Stimulated activated CD4-positive, alpha-beta T cell treated with anti-CD3 and anti-CD28 coated beads, Interleukin-1b, Interleukin-23, amount 100 ng/mL, for 4 hours (primary cell): ENCODE results near the gene AAMDC.
"Not testable (repeated sequence)": the region's sequence is repeated elsewhere in the genome, so short reads cannot be mapped to it uniquely, and the experiment has no call there.

Experiments used
- DNase-seq, 2 donors: peaks; one replicate each; pipeline ENCODE4 v3.0.0-alpha.2; 2020; ENCODE audit warnings: low read depth in 2 of 2

AAMDC gene

DNA sequence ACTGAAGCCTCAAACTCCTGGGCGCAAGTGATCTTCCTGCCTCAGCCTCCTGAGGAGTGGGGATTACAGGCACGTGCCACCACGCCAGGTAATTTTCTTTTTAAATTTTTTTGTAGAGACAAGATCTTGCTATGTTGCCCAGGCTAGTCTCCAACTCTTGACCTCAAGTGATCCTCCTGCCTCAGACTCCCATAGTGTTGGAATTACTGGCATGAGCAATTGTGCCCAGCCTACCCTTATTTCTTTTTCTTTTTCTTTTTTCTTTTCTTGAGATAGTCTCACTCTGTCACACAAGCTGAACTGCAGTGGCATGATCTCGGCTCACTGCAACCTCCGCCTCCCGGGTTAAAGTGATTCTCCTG is 63.9 kb downstream of the AAMDC start:
- DNase-seq, result no peak

DNA sequence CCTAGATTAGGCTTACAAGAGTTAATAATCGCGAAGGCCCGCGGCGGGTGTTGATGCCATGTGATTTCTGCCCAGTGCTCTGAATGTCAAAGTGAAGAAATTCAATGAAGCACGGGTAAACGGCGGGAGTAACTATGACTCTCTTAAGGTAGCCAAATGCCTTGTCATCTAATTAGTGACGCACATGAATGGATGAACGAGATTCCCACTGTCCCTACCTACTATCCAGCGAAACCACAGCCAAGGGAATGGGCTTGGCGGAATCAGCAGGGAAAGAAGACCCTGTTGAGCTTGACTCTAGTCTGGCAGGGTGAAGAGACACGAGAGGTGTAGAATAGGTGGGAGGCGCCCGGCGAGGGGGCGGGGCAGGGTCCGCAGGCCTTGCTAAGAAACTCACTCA is 65.5 kb downstream of the AAMDC start:
- DNase-seq, result no peak

DNA sequence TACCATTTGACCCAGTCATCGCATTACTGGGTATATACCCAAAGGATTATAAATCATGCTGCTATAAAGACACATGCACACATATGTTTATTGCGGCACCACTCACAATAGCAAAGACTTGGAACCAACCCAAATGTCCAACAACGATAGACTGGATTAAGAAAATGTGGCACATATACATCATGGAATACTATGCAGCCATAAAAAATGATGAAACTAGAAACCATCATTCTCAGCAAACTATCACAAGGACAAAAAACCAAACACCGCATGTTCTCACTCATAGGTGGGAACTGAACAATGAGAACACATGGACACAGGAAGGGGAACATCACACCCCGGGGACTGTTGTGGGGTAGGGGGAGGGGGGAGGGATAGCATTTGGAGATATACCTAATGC is 68.1 kb downstream of the AAMDC start:
- not testable (repeated sequence) for DNase-seq

DNA sequence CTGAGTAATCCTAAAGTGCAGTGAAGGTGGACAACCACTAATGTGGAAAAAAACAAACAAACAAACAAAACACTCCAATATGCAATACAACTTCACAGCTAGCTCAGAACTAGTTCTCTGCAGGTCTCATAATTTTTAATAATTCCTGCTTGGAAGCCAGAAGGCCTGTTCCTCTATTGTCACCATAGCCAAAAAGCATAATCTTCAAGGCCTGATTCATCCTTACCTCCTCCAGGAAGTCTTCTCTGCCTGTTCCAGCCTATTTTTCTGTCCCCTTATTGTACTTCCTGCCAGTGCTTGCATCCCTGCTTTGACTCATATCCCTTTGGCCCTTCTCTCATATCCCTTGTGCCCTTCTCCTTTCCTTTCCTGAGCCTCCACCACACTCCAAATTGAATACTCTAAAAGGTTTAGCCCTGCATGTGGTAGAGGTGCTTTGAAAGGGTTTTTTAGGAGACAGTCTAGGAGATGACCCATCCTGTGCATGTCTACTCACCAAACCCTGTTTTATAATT is 69.2 kb downstream of the AAMDC start:
- not testable (repeated sequence) for DNase-seq

DNA sequence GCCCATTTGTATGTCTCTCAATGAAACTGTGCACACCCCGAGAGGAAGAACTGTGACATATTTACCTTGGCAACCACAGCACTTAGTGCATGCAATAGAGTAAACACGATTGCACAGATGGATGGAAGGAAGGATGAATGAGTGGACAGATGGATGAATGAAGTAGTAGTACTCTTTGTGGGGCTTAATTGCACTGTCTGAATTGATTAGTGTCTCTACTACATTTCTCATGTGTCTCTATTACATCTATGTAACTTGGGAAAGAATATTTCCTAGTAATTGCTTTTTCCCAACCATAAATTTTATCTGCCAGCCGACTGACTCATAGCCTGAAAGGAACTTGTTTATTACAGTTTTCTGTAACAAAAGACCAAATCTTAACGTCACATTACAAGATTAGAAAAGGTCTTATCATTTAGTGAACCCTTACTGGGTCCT is 69.7 kb downstream of the AAMDC start:
- DNase-seq, result not testable (repeated sequence)

DNA sequence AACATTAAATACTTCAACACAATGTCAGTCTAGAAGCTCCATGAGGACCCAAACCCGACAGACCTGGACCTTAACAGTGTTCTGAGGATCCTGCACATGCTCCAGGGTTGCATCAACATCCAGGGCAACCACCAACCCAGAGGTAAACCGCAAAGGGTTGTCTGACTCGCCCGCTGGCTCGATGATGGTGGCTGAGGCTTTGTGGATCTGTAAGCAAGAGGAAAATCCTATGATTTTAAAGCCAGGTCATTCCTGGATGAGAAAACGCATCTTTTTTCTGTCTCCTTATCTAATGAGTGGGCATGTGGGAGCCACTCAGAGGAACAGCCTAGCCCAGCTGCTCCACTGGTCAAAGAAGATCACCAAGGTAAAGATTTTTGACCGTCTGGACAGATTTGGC is 70.3 kb downstream of the AAMDC start:
- DNase-seq, result not testable (repeated sequence)

DNA sequence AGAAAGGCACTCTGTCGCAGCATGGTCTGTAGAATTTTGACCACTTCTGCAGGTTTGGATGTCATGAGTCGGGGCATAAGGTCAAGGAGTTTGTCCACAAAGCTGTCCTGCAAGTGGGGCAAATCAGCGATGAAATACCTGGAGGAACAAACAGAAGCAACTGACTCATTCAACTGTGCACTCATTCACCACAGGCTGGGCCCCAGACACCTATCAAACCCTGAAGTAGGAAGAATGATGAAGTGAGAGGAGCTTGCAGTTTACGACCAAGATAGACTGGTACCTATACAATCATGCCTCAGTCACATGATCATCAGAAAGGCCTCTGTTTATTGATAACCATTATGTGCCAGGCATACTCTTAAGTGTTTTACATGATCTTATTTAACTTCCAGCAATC is 70.8 kb downstream of the AAMDC start:
- not testable (repeated sequence) for DNase-seq

DNA sequence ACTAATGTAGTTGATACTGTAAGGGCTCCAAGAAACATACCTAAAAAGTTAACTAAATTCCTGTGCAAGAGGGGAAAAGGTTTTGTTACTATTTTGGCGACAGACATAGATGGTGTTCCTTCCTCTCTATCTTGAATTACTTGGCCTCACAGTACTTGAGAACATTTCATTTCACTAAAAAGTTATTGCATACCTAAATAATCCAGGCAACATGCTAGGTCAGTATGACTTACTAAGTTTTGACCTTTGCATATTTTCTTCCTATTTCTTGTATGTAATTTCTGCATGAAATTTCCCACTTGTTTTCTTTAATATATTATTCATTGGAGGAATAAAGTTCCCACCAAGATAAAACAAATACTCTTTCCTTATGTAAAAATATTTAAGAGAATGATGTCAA is 74.0 kb downstream of the AAMDC start:
- DNase-seq, result not testable (repeated sequence)

DNA sequence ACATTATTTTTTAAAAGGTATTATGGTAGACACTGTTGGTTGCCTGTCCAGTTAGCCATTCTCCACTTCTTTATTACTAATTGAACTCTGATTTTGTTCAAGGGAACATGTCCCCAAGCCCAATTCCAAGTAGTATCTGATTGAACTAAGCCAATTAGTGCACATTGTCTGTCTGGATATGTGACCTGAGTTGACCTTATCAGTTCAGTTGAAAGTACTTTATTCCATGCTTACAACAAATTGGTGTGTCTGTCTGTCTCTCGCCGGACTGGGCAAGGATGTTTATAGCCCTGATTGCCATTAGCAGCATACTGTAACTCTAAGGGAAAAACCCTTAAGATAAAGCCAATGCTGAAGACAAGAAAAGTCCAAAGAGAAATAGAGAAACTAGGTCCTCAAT is 87.9 kb downstream of the AAMDC start:
- DNase-seq, result no peak

DNA sequence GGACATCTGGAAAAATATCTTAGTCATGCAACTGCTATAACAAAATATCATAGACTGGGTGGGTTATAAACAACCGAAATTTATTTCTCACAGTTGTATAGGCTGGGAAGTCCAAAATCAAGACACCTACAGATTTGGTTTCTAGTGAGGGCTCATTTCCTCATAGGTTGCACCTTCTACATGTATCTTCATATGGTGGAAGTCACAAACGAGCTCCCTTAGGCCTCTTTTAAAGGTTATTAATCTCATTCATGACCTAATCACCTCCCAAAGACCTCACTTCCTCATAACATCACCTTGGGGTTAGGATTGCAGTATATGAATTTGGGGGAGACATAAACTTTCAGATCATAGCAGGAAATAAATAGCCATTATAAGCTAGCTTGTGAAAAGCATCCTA is 88.3 kb downstream of the AAMDC start:
- DNase-seq, result no peak

DNA sequence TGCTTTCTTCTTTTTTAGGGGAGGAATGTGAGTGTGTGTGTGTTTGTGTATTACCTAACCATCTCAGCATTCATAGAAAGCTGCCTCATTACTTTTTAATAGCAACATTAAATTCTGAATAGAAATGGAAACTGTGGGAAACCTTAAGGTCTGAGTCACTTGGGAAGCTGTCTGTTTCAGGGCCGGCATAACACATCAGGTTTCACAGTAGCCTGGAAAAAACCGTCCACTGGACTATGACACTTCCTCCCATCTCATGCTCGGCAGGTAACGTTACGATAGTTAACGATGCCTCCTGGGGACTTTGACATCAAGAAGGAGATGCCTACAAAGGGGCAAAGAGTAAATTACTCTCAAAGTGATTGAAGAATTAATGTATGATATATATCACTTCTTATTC is 89.9 kb downstream of the AAMDC start:
- not testable (repeated sequence) for DNase-seq

DNA sequence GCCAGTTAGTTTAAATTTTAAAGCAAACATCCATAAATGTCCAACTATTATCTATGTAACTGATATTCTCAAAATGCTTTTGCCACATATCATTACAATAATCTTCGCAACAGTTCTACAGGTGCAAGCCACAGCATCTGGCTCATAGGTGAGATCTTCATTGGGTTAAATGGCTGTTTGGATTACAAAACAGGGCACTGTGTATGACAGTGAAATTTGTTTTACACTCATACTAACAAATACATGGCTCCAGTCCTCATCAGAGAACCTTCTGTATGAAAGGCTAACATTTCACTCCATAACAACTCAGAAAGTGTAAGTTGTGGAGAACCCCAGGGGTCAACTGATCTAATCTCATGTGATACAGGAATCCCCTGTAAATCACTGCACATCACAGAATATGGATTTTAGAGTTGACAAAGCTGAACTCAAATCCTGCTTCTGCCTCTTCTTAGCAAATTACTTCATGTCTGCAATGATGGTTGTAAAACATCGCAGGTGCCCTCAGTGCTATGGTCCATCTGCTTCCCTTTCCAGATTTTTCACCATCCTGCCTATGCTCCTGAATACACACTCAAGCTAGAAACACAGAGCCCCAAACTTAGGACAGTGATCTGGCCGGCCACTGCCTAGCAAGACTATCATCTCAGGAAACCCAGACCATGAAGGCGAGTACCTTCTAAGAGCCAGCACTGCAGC is 92.8 kb downstream of the AAMDC start:
- DNase-seq, result not testable (repeated sequence)

DNA sequence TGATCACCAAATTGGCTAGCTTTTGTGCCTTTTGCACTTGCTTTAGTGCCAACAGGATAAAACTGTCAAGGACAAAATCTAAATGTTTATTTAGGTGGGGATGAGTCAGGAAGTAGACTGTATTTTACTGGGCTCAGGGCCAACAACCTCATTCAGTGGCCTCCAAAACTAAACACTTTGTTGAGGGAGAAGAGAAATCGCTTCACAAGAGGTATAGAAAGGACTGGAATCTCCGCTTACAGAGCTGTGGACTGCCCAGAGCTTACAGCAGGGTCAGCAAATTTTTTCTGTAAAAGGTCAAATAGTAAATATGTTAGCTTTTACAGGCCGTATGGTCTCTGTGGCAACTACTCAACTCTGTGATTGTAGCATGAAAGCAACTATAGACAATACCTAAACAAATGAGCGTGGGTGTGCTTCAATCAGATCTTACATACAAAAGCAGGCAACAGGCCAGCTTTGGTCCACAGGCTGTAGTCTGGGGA is 93.4 kb downstream of the AAMDC start:
- DNase-seq, result not testable (repeated sequence)

DNA sequence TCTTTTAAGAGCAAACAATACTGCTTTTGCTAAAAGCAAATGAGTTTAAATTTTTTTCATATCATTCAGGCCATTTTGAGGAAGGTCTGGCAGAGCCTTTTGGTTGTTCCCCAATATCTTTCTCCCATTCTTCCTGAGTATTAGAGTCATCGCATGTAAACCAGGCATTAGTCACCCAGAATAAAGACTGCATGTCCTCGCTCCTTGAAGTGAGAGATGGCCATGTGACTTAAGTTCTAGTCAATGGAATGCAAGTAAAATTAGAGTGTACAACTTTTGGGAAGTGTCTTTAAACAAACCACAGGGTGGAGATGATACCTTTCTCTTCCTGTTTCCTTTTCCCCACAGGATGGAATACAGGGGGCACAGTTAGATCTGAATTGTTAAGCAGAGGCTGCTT is 96.8 kb downstream of the AAMDC start:
- not testable (repeated sequence) for DNase-seq
